HG03060 (cell line): ENCODE measurements around the gene CDK6.
"Not testable (repeated sequence)": the region's sequence is repeated elsewhere in the genome, so short reads cannot be mapped to it uniquely, and the experiment has no call there.

Experiments used
- ATAC-seq: cut with Tn5 transposase; IDR thresholded peaks from one replicate; pipeline ENCODE4 v1.9.1; 2021; ENCODE audit warnings: low read depth, moderate number of reproducible peaks; ENCODE audit not compliant: unreplicated experiment

The CDK6 gene

DNA sequence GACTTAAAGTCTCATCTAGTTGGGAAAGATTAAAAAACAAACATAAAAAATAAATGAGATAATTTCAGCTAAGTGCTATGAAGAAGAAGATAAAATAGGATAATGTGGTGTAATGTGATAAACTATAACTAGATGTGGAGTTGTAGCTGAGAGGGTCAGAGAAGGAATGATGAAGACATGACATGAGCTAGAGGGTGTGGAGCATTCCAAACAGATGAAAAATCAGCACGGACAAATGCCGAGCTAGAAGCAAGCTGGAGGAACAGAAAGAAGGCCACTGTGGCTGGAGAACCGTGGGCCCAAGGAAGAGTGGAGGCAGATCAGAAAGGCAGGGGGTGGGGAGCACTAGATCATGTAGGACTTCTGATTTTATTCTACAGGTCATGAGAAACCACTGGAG is 70.6 kb downstream of the CDK6 start:
- ATAC-seq: no peak

DNA sequence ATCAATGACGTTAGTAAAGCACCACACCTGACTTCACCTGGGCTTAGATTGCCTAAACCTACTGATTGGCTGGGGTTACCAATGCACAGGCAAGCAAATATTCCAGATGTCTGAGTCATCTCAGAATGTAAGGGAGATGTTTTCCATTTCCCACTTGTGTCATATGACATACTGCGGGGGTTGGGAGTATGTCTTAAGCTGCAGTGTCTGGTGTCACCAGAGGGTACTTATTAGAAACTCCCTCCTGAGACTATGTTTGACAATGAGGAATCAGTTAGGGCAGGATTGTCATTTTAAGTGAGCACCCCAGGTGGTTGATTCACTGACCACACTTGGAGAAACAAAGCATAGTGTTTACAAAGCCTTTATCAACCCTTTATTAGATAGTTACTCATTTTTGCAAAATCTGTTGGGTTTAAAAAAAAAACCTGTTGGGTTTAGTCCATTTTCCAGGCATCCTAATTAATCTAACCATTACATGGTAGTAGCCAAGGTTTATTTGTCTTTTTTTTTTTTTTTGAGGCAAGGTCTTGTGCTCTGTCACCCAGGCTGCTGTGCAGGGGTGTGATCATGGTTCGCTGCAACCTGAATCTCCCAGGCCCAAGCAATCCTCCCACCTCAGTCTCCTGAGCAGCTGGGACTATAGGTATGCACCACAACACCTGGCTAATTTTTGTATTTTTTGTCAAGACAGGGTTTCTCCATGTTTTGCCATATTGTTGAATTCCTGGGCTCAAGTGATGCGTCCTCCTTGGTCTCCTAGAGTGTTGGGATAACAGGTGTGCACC is 72.5 kb downstream of the CDK6 start:
- ATAC-seq: no peak

DNA sequence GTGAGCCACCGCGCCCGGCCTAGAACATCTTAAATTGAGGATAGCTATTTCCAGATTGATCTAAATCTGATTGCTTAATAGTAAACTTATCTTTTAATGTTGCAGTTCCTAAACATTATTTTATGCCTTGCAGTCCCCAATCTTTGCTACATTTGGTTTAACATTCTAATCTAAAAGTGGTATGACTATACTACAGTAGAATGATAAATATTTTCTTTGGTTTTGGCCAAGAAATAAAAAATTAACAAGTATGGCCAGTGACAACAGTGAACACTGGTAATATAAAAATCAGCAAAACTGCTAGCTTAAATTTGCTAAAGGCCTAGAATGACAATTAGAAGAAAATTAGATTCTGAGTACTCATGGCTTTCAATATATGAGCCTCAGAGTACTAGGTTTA is 73.5 kb downstream of the CDK6 start:
- ATAC-seq: no peak

DNA sequence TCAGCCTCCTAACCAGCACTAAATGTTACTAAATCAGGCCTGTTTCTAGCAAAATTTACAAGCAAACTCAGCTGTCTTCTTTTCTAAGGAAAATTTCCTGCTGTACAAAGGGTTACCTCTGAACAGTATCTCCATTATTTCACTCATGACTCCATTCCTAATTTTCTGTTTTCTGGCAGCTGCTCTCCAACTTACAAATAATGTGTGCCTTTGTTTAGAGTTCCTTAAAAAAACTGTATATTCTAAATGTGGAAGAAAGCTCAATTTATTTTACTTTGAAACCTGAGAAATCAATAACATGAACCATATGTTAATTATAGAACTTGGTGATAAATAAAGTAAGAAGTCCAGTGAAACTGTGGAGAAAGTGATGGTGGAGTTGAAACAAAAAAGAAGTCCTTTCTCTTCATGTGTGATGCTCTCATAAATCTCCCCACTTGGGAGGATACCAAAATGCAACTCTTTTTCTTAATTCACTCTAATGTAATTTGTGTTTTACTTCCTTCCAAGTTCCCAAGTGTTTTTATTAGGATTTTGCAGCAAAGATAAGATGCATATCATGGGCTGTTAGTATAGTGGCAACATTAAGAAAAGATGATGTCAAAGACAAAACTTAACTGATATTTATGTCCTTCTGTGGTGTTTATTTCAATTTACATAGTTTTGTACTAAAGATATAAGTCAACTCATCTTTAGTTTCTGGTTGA is 74.8 kb downstream of the CDK6 start:
- no peak for ATAC-seq

DNA sequence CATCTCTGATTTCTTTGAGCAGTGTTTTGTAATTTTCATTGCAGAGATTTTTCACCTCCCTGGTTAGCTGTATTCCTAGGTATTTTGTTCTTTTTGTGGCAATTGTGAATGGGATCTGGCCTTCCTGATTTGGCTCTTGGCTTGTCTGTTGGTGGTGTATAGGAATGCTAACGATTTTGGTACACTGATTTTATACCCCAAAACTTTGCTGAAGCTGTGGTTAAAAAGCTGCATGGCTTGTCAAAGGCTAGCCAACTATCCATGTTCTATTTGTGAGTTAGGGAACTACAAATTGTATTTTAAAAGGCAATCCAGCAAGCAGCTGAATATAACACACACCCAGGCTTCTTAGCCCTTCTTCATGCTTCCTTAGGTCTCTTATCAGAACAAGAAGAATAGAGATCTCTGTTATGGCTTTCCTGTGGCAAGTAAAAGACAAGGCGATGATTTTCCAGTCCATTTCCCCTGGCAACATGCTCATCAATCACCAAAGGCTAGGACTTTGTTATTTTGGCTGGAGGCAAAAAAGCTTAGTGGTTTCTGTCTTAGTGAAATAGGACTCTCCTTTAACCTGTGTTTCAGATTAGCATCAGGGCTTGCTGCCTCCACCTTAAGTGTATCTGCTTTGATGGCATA is 77.5 kb downstream of the CDK6 start:
- ATAC-seq: no peak

DNA sequence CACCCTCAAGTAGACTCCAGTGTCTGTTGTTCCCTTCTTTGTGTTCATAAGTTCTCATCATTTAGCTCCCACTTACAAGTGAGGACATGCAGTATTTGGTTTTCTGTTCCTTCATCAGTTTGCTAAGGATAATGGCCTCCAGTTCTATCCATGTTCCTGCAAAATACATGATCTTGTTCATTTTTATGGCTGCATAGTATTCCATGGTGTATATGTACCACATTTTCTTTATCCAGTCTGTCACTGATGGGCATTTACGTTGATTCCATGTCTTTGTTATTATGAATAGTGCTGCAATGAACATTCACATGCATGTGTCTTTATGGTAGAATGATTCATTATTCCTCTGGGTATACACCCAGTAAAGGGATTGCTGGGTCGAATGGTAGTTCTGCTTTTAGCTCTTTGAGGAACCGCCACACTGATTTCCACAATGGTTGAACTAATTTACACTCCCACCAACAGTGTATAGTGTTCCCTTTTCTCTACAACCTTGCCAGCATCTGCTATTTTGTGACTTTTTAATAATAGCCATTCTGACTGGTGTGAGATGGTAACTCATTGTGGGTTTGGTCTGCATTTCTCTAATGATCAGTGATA is 79.0 kb downstream of the CDK6 start:
- not testable (repeated sequence) for ATAC-seq

DNA sequence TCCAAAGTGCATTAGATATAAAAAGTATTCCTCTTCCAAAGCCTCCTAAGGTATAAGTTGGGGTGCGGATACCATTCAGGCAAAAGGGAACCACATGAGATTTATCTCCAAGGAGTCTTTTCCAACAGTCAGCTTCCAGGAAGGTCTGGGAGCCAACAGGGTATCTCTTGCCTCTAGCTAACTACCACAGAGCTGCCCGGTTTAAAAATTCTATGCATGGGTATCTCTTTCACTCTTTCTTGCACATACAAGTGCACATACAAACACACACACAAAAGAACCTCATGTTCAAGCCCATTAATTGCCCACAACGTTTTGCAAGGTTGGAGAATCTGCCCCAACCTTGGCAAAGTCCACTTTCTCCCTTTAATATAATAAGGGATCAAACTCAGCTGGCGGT is 80.7 kb downstream of the CDK6 start:
- no peak for ATAC-seq

DNA sequence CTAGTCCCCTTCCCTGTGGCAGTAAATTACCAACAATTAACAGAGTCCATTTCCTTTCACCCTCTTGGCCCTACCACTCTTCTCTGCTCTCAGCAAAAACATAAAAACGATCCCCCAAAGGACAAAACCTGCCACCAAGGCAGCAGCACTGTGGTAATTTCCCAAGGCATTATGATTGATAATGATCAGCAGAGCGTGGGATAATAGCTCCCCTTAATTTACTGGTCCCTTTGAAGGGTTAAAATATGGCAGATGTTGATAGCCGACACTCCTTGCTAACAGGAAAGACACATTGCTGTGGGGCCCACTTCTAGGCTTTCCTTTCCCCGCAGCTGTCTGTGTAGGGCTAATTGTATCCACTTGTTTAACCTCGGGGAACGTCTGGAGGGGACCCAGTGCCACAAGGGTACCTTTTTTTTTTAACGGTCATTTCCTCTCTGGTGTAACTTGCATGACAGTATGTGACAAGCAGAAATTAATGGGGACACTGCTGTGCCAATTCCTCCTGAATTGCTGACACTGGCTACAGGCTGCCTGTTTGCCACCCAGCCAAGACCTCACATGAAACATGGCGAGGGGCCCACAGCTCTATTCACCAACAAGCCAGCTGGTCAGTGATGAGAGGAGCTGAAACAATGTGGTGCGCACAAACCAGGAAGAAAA is 81.3 kb downstream of the CDK6 start:
- no peak for ATAC-seq

DNA sequence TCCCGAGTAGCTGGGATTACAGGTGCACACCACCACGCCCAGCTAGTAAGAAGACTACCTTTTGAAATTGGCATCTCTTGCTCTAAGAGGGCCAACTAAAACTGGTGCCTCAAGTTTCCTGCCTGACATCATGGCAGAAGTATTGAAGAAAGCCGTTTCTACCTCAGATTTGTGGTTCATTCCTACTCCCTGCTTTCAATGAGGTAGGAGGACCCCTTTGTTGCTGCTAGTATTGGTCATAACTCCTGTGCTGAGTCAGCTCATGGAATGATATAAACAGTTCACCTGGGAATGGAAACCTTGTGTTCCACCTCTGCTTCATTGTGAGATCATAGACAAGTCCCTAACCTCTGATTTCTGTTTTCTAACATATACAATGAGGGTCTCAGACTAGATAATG is 82.8 kb downstream of the CDK6 start:
- ATAC-seq: no peak

DNA sequence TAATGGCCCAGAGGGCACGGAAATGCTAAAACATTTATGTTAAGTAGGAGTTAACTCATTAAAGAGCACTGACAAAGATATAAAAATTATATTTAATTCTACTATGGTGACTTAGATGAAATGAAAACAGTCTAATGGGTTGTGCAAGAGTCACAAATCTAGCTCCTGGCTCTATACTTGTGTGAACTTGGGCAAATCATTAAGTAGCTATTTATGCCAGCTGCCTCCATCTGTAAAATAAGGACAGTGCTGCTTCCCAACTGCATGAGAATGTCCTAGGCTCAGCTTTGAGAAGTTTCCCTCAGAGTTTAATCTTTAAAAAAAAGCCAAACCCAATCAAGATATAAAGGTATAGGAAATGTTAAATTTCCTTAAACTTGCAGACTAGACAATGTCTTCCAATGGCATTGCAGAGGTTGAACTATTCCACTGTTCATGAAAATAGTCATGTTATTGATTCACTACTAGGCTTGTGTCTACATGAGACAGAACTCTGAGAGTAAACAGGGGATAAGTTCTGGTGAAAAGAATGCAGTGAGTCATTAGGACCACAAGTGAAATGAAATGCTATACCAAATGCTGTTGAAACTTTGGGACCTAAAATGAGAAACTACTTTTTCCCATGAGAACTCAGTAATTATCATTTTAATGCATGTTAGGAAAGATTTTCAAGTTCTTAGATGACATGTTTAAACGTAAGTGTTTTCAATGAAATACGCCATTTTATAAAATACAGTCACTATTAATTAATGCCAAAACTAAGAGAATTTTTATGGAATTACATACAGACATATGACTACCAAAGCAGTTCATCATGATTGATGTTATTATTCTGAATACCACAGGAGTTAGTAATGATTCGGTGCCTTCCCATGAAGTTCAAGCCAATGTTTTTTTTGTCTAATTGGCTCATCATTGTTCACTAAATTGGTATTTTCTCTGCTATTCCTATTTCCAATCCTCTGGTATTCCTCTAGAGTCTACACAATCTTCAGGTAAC is 84.2 kb downstream of the CDK6 start:
- no peak for ATAC-seq

DNA sequence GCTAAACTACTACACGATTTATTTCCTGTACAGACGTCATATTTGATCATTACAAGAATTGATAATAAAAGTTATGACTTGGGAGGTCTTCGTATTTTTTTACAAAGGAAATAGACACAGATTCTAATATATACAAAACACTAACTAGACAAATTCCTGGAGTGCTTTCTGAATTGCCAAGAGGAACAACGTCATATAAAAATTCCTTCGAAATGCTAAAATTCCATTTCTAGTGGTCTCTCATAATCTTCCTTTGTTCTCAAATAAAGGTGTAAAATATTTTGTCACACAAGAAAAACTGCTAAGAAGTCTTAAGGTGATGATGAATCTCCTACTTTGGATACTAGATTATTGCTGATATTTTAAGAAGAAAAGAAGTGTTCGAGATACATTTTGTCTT is 85.4 kb downstream of the CDK6 start:
- no peak for ATAC-seq

DNA sequence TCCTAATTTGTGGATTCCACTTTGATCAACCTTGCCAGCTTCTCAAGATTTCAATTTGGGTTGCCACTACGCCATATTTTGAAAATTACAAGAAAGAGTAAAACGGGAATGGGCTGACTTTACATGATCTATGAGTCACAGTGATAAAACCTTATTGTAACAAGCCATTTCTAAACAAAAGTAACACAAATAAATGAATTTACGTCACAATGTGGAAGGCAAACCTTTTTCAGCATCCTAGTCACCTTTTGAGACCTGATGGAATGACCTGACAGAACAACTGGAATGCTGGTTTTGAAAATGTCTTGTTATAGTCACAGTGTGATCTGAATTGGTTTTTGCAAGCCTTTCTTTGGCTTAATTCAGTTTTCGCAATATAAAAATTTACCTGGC is 85.9 kb downstream of the CDK6 start:
- no peak for ATAC-seq

DNA sequence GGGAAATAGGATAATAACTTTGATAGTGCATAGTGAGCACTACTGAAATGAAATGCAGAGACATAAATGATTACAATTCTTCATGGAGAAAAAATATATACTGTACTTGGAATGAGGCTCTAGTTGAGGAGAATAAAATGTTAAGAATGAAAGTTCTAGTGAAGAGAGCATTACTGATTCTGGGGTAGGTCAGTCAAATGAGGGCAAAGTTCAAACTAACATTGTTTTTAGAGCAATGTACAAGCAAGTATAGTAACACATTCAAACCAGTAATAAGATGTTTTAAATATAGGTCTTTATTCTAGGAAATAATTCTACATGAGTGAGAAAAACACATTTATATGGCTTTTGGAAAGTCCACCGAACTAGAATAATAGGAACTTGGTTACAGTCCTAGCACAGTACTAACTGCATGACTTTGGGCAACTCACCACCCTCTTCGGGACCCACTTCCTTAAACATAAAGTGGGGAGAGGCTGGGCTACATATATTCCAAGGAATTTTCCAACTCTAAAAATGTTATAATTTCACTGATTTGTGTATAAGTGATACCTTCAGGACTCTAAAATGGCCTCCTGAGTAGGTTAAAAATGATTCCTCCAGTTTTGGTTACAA is 86.4 kb downstream of the CDK6 start:
- ATAC-seq: no peak

DNA sequence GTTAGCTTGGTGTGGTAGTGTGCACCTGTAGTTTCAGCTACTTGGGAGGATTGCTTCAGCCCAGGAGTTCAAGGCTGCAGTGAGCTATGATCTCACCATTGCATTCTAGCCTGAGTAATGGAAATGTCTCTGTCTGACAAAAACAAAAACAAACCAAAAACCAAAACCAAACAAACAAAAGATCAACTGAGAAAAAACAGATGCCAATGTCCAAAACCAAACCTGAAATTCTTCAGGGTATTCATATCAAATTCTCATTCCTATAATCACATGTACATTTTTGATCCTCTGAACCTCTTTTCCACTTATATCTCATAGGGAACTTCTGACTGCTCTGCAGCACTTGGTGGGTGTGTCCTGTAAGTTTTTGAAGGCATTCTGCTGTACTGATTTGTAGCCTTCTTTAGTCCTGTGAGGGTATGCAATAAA is 87.0 kb downstream of the CDK6 start:
- no peak for ATAC-seq

DNA sequence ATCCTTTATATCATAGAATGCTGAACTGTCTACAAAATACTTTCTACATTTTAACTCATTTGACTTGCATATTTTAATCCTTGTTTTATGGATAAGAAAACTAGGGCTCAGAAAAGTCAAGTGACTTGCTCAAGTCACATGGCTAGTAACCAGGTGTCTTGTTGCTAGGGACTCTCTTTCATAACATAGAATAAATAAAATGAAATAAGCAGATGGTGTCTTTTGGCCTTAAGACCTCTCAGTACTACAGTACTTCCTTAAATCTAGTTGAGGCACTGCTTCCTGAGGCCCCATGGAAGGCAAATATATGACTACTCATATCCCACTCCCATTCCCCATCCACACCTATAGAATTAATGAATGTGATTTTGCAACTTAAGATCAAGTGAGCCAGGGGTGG is 87.9 kb downstream of the CDK6 start:
- no peak for ATAC-seq

DNA sequence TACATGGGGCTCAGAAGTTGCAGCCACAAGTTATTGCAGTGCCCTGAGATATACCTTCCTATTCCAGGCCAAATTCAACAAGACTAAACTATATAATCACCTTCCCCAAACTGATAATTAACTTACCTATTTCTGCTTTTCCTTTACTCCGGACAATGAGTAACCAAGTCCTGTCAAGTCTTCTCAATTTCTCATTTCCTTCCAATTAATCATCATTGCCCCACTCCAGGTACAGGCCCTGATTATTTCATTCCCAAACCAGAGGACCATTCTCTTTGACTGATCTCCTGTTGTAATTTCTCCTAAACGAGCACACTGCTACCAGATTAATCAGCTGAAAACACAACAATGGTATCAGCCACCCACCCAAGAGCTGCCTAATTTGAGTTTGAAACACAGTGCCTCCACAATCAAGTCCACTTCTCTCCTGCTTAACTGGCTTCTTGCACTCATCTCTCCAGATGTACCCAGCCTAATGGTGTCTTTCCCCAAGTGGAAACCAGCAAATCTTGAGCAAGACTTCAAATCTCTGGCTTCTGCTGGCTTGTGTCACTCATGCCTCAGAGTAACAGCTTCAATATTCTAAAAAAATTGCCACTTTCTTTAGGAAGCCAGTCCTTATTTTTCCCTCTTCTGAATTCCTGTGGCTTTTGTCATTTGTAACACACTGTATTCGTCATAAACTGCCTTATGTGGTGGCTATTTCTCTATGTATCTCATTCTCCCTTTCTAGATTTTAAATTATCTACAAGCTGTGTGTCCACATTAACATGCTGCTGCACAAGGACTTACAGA is 89.1 kb downstream of the CDK6 start:
- ATAC-seq: no peak

DNA sequence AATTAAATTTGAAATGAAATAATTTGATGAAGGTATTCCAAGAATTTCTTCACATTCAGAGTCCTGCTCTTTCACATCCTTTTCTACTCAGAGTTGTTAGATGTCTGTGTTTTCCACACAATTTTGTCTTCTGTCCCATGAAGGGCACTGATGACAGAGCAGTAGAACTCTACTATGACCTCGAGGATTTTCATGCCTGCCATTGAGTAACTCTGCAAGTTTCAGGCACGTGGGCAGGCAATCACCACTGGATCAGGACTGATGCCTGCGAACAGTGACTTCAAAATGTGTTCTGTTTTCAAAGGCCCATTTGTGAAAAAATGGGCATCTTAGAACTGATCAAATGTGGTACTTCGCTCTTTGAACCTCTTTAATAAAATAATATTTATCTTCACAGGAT is 91.1 kb downstream of the CDK6 start:
- ATAC-seq: no peak

DNA sequence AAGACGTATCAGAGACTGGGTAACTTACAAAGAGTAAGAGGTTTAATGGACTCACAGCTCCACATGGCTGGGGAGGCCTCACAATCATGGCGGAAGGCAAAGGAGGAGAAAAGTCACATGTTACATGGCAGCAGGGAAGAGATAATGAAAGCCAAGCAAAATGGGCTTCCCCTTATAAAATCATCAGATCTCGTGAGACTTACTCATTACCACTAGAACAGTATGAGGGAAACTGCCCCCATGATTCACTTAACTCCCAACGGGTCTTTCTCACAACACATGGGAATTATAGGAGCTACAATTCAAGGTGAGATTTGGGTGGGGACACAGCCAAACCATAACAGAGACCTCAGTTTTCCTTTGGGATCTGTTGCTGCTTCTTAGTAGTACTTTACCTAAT is 92.2 kb downstream of the CDK6 start:
- not testable (repeated sequence) for ATAC-seq
